ENCODE data around the gene ITGA2B.

ITGA2B gene

GRCh38 chr17:44327715-44328449, 61.6 kb downstream of the ITGA2B start:
- TF ChIP-seq ZFP30 (CRISPR knock-in tag; IDR thresholded peaks at IDR 0.05) (no peak), RARB (CRISPR knock-in tag; IDR thresholded peaks at IDR 0.05) (no peak), ARNTL (CRISPR knock-in tag; IDR thresholded peaks at IDR 0.05; ENCODE audit: borderline replicate concordance, low read depth) (no peak), ISL1 (CRISPR knock-in tag; IDR thresholded peaks at IDR 0.05) (no peak), CREB5 (CRISPR knock-in tag; IDR thresholded peaks at IDR 0.05; ENCODE audit: low read depth) (no peak), ZNF565 (CRISPR knock-in tag; conservative IDR thresholded peaks at IDR 0.05; ENCODE audit: low read depth) (no peak), CSDC2 (CRISPR knock-in tag; IDR thresholded peaks at IDR 0.05) (no peak), GLIS3 (CRISPR knock-in tag; IDR thresholded peaks at IDR 0.05) (no peak), TOX (CRISPR knock-in tag; IDR thresholded peaks at IDR 0.05; ENCODE audit: borderline replicate concordance) (no peak), ZNF8 (CRISPR knock-in tag; IDR thresholded peaks at IDR 0.05) (no peak), TSHZ2 (CRISPR knock-in tag; IDR thresholded peaks at IDR 0.05) (no peak), ZC3H10 (CRISPR knock-in tag; IDR thresholded peaks at IDR 0.05) (no peak), ESRRG (CRISPR knock-in tag; IDR thresholded peaks at IDR 0.05) (no peak)
- TF ChIP-seq, protein P1, sequence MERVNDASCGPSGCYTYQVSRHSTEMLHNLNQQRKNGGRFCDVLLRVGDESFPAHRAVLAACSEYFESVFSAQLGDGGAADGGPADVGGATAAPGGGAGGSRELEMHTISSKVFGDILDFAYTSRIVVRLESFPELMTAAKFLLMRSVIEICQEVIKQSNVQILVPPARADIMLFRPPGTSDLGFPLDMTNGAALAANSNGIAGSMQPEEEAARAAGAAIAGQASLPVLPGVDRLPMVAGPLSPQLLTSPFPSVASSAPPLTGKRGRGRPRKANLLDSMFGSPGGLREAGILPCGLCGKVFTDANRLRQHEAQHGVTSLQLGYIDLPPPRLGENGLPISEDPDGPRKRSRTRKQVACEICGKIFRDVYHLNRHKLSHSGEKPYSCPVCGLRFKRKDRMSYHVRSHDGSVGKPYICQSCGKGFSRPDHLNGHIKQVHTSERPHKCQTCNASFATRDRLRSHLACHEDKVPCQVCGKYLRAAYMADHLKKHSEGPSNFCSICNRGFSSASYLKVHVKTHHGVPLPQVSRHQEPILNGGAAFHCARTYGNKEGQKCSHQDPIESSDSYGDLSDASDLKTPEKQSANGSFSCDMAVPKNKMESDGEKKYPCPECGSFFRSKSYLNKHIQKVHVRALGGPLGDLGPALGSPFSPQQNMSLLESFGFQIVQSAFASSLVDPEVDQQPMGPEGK (CRISPR knock-in tag; IDR thresholded peaks at IDR 0.05; ENCODE audit: borderline replicate concordance): no peak
- ATAC-seq: no peak

DNA sequence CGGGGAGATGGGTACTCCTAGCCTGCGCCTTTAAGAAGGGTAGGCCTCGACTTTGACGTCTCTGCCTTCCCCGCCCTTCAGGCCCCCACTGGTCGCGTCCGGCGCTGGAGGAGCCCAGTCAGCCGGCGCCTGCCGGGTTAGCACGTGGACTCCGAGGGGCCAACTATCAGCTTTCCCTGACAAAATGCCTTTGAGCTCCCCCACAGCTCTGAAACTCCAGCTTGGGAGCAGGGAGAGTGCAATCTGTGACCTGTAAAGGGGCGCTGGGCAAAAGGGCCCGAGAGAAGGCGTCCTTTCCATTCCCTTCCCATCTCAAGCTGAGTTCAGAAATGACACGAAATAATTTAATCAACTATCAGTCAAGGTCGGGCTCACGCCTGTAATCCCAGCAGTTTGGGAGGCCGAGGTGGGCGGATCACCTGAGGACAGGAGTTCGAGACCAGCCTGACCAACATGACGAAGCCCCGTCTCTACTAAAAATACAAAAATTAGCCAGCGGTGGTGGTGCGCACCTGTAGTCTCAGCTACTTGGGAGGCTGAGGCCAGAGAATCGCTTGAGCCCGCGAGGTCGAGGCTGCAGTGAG, 62.5 kb downstream of the ITGA2B start:
- peak; percentile 82 for ATAC-seq
- TF ChIP-seq ZNF70 (CRISPR knock-in tag; IDR thresholded peaks at IDR 0.05) (no peak), ARNTL (CRISPR knock-in tag; IDR thresholded peaks at IDR 0.05; ENCODE audit: borderline replicate concordance, low read depth) (peak; percentile 82; the same call in 1 of the 2 replicates)

DNA sequence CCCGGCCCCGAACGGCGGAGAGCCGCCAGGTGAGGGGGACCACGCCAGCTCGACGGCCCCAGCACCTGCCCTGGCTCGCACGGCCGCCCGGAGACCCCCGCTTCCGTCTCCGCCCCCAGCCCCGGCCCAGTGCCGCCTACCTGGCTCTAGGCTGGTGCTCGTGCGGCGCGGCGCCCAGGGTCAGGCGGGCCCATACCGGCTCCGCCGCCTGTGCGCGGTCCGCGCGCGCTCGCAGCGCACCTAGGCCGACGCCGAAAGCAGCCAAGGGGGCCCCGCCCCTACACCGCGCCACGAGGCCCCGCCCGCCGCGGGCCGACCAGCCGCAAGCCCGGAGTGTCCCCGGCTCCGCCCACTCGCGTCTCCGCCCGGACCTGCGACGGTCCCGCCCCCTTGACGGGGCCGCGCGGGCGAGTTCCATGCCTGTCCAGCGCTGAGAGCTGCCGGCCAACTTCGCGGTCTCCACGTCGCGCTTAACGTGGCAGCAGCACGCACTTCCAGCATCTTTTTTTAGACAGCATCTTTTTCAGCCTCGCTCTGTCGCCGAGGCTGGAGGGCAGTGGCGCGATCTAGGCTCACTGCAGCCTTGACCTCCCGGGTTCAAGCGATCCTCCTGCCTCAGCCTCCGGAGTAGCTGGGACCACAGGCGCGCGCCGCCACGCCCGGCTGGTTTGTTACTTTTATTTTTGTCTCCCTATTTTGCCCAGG, 64.7 kb downstream of the ITGA2B start, which contains the start of gene SLC25A39:
Gene SLC25A39 (minus strand): TSS at position 253 of the 705 bp plus-strand sequence. CDS start 1,261 bp downstream, outside the sequence.
- peak; percentile 82 for ATAC-seq
- TF ChIP-seq ZFP3 (CRISPR knock-in tag; IDR thresholded peaks at IDR 0.05): 0 out of 2 replicates have a peak, but pooled peaks have one; percentile 22
- TF ChIP-seq SNAI2 (CRISPR knock-in tag; IDR thresholded peaks at IDR 0.05): no peak
- TF ChIP-seq, protein P2, sequence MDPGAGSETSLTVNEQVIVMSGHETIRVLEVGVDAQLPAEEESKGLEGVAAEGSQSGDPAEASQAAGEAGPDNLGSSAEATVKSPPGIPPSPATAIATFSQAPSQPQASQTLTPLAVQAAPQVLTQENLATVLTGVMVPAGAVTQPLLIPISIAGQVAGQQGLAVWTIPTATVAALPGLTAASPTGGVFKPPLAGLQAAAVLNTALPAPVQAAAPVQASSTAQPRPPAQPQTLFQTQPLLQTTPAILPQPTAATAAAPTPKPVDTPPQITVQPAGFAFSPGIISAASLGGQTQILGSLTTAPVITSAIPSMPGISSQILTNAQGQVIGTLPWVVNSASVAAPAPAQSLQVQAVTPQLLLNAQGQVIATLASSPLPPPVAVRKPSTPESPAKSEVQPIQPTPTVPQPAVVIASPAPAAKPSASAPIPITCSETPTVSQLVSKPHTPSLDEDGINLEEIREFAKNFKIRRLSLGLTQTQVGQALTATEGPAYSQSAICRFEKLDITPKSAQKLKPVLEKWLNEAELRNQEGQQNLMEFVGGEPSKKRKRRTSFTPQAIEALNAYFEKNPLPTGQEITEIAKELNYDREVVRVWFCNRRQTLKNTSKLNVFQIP (CRISPR knock-in tag; IDR thresholded peaks at IDR 0.05; ENCODE audit: borderline replicate concordance, low read depth): no peak

GRCh38 chr17:44324092-44324570, 65.3 kb downstream of the ITGA2B start:
- ATAC-seq: peak; percentile 12
- TF ChIP-seq GLIS3 (CRISPR knock-in tag; IDR thresholded peaks at IDR 0.05): no peak
- no peak for TF ChIP-seq ESRRG (CRISPR knock-in tag; IDR thresholded peaks at IDR 0.05)
- no peak for TF ChIP-seq ZFP3 (CRISPR knock-in tag; IDR thresholded peaks at IDR 0.05)
- no peak for TF ChIP-seq ARNTL (CRISPR knock-in tag; IDR thresholded peaks at IDR 0.05; ENCODE audit: borderline replicate concordance, low read depth)
- no peak for TF ChIP-seq TOX (CRISPR knock-in tag; IDR thresholded peaks at IDR 0.05; ENCODE audit: borderline replicate concordance)
- no peak for TF ChIP-seq OSR1 (CRISPR knock-in tag; IDR thresholded peaks at IDR 0.05)
- no peak for TF ChIP-seq ZNF8 (CRISPR knock-in tag; IDR thresholded peaks at IDR 0.05)
- TF ChIP-seq RARB (CRISPR knock-in tag; IDR thresholded peaks at IDR 0.05): no peak
- TF ChIP-seq ZNF565 (CRISPR knock-in tag; conservative IDR thresholded peaks at IDR 0.05; ENCODE audit: low read depth): no peak
- TF ChIP-seq, protein P1 (CRISPR knock-in tag; IDR thresholded peaks at IDR 0.05; ENCODE audit: borderline replicate concordance): no peak
- no peak for TF ChIP-seq BACH2 (CRISPR knock-in tag; IDR thresholded peaks at IDR 0.05; ENCODE audit: borderline replicate concordance)
- TF ChIP-seq, protein P2 (CRISPR knock-in tag; IDR thresholded peaks at IDR 0.05; ENCODE audit: borderline replicate concordance, low read depth): no peak
- TF ChIP-seq ZC3H10 (CRISPR knock-in tag; IDR thresholded peaks at IDR 0.05): no peak
- TF ChIP-seq ZNF70 (CRISPR knock-in tag; IDR thresholded peaks at IDR 0.05): no peak

All from SK-N-SH treated with all-trans-retinoic acid at 6 μM for 48 hours (cell line).